ENCODE results near the gene FCHO2. TPM values are rescaled to one million over a fixed set of nuclear protein-coding genes. Genes with fewer than 3 reads are reported as not detected.
"Not testable (repeated sequence)": the region's sequence is repeated elsewhere in the genome, so short reads cannot be mapped to it uniquely, and the experiment has no call there.

FCHO2 gene
- polyA plus RNA-seq (ENCODE audit: insufficient read length): 32.7 TPM
- long read RNA-seq, donor 1: 0 reads
- long read RNA-seq, donor 2, partial matches to known transcripts: 13 of 13 reads
- long read RNA-seq, donor 2, other reads (novel, unspliced or antisense): 0 of 13 reads
- long read RNA-seq, donor 3: 0 reads
- long read RNA-seq, donor 4: 0 reads
- long read RNA-seq, donor 5: 0 reads
- long read RNA-seq, donor 6: 0 reads
- long read RNA-seq, donor 7: 0 reads
- long read RNA-seq, donor 8: 0 reads

GRCh38 chr5:72955768-72956323 is at the start of gene FCHO2:
TSS of gene FCHO2 (plus strand) at chr5:72956041. CDS start at chr5:72956097, 56 bp downstream.
- DNase-seq: peak; percentile 97

GRCh38 chr5:72906806-72907205 is 49.0 kb upstream of the FCHO2 start:
- DNase-seq: no peak

GRCh38 chr5:72908664-72909063 is 47.2 kb upstream of the FCHO2 start:
- no peak for DNase-seq

- no peak for DNase-seq
These were observed 38.5 kb upstream of the FCHO2 start for GRCh38 chr5:72917371-72917776.

- DNase-seq: no peak
These were observed 34.9 kb upstream of the FCHO2 start for GRCh38 chr5:72920690-72921502.

GRCh38 chr5:72921886-72922285 is 34.0 kb upstream of the FCHO2 start:
- DNase-seq: no peak

- no peak for DNase-seq
These were observed 33.4 kb upstream of the FCHO2 start for GRCh38 chr5:72922422-72922821.

- no peak for DNase-seq
These were observed 30.4 kb upstream of the FCHO2 start for GRCh38 chr5:72925336-72926010.

- DNase-seq: not testable (repeated sequence)
These were observed 23.2 kb upstream of the FCHO2 start for GRCh38 chr5:72932686-72933085.

GRCh38 chr5:72934953-72935725 is 20.7 kb upstream of the FCHO2 start:
- DNase-seq: not testable (repeated sequence)

- DNase-seq: no peak
These were observed 18.9 kb upstream of the FCHO2 start for GRCh38 chr5:72936893-72937292.

GRCh38 chr5:72937517-72938061 is 18.3 kb upstream of the FCHO2 start:
- DNase-seq: no peak

GRCh38 chr5:72938206-72938605 is 17.6 kb upstream of the FCHO2 start:
- no peak for DNase-seq

GRCh38 chr5:72940082-72940481 is 15.8 kb upstream of the FCHO2 start:
- DNase-seq: no peak

- no peak for DNase-seq
These were observed 12.5 kb upstream of the FCHO2 start for GRCh38 chr5:72943307-72943706.

- no peak for DNase-seq
These were observed 8.3 kb upstream of the FCHO2 start for GRCh38 chr5:72947498-72947897.

GRCh38 chr5:72949481-72949880 is 6.4 kb upstream of the FCHO2 start:
- DNase-seq: no peak

GRCh38 chr5:72951671-72952468 is 4.0 kb upstream of the FCHO2 start:
- no peak for DNase-seq

GRCh38 chr5:72954389-72954788 is 1.5 kb upstream of the FCHO2 start:
- DNase-seq: no peak

GRCh38 chr5:72955143-72955767 is 586 bp upstream of the FCHO2 start:
- DNase-seq: no peak

Data from left kidney (tissue), 8 donors.